Measurements from ENCODE around the gene NME8. TPM values are rescaled to one million over a fixed set of nuclear protein-coding genes. Genes with fewer than 3 reads are reported as not detected.

Gene NME8
- total RNA-seq, 1 donor from 2014 or later: not detected

DNA sequence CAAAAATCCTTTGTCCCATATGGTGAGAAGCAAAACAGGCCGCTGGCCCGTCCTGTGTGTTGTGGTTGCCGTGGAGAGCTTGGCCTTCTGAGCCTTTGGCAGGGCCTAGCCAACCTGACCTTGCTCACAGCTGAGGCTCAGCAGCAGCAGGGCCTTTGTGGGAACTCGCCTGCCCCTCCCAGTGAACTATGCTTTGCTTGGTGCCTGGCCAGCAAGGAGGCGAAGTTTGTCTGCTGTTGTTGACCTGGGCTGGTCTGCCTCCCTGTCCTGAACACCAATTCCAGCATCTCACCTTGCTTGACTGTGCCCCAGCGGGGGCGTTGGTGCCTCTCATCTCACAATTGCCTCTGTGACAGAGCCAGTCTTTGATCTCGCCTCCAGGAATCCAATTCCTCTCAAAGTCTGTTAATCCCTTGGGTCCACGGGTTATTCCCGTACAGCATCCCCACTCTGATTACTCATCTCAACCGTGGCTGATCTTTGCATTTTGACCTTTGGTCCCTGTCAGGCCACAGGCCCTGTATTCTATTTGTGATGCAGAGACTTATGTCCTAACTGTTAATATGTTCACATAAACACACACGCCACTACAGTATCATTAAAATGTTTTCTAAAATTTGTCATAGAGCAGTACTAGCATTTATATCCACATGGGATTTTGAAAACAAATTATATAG, 94.7 kb downstream of the NME8 start:
- ATAC-seq: no peak

- ATAC-seq: no peak
These were observed 95.7 kb downstream of the NME8 start for GRCh38 chr7:37943905-37944736.

DNA sequence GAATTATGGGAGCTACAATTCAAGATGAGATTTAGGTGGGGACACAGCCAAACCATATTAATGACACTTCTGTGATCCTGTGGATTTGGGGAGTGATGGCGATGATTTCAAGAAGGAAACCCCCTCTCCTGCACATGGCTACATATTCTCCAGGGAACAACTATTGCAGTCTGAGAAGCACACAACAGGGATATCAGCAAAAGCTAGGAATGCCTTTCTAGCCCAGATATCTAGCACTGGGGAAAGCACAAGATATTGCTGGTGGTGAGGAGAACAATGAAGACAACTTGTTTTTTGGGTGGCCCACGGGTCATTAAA, 96.3 kb downstream of the NME8 start:
- ATAC-seq: no peak

DNA sequence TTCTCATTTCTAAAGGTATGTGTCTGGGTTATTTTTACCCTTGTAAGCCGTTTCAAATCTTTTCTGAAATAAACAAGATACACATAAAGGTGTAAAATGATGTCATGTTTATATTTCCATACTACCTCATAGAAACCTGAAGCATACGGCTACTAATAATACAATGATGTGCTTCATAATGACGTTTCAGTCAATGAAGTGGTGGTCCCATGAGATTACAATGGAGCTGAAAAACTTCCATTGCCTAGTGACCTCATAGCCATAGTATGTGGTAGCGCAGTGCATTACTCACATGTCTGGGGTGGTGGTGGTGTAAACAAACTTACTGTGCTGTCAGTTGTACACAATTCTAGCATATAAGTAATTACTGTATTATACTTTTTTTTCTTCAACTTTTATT, 96.9 kb downstream of the NME8 start:
- no peak for ATAC-seq

DNA sequence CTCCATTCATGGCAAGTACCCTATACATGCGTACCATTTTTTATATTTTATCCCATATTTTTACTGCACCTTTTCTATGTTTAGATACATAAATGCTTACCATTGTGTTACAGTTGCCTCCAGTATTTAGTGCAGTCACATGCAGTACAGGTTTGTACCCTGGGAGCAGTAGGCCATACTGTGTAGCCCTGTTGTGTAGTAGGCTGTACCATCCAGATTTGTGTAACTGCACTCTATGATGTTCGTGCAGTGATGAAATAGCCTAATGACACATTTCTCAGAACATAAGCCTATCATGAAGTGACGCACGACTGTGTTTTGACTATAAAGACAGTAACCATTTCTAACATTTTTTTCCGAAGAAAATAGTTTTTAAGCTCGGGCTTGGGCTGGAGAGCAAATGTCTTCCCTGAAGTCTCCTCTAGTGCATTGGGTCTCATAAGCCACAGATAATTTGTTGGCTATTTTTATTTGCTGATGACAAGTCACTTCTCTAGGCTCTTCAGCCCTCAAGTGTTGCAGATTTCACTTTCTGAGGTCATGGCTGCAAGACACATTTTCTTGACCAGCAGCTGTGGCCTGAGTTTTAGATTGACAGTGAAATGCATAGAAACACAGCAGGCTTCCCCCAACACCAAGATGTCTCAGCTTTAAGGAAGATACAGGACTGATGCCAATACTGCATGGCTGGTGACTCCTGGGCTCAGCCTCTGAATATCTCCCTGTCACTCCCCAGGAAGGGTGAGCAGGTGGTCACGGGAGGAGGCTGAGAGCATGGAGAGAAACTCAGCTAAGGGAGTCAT, 98.9 kb downstream of the NME8 start:
- ATAC-seq: no peak

DNA sequence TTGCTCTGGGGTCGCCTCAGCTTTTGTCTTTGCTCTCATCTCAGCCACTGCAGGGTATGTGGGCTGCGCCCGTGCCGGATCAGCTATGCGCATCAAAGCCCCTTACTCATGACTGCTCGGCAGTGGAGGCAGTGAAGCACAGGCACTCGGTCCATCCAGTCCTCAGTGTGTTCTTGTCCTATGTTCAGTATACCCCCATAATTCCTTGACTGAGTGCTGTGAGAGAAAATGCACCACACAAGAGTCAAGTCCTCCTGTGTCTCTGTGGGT, 99.5 kb downstream of the NME8 start:
- ATAC-seq: no peak

Other genes with a start within 250 kb of the NME8 start
- 0.60 TPM for gene GPR141, start 164.8 kb upstream of the NME8 start, total RNA-seq
- not detected for gene SFRP4, start 68.2 kb downstream of the NME8 start, total RNA-seq
- 0.64 TPM for gene EPDR1, start 72.0 kb downstream of the NME8 start, total RNA-seq

All from esophagus mucosa (tissue), 1 donor.